ENCODE results near the gene UPP1. TPM values are rescaled to one million over a fixed set of nuclear protein-coding genes. Genes with fewer than 3 reads are reported as not detected.
"Not testable (repeated sequence)": the region's sequence is repeated elsewhere in the genome, so short reads cannot be mapped to it uniquely, and the experiment has no call there.

UPP1 gene
- total RNA-seq, 1 donor from 2014 or later: 19.8 TPM

DNA sequence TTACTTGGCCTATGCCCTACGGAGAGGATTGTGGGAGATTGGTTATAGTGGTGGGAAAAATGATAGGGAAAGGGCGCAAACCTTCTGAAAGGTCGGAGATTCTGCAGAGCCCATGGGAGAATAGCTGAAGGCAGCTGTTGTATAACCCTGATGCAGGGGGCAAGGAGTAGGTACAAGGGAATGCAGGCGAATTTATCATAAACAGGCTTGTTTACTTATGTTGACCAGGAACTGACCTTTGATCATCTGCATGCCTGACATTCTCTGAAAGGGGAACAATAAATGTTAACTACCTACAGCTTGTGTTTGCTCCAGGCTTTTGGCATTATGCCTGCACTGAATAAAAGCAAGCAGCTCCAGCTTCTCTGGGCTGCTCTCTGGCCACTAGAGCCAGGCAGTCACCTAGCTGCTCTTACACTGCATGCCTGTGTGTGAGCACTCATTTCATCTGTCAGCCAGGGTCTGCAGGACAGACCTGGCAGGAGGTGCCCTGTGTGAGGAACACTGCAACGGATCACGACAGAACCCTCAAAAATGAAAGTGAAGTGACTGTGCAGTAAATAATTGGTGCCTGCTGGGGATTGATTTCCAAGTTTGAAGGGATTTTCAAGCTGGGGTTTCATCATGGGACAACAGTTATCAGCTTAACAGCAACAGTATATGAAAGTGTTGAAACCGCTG is 51.1 kb downstream of the UPP1 start:
- intact Hi-C loops (cut with micrococcal nuclease): no loop called here
- H3K36me3 ChIP-seq: no peaks in the 10 kb centered on the region
- no peak for DNase-seq
- TF ChIP-seq, protein P1, sequence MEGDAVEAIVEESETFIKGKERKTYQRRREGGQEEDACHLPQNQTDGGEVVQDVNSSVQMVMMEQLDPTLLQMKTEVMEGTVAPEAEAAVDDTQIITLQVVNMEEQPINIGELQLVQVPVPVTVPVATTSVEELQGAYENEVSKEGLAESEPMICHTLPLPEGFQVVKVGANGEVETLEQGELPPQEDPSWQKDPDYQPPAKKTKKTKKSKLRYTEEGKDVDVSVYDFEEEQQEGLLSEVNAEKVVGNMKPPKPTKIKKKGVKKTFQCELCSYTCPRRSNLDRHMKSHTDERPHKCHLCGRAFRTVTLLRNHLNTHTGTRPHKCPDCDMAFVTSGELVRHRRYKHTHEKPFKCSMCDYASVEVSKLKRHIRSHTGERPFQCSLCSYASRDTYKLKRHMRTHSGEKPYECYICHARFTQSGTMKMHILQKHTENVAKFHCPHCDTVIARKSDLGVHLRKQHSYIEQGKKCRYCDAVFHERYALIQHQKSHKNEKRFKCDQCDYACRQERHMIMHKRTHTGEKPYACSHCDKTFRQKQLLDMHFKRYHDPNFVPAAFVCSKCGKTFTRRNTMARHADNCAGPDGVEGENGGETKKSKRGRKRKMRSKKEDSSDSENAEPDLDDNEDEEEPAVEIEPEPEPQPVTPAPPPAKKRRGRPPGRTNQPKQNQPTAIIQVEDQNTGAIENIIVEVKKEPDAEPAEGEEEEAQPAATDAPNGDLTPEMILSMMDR (IDR thresholded peaks at IDR 0.05; ENCODE audit: borderline replicate concordance): no peak
- no peak overlapping the region for H3K27ac ChIP-seq (replicated peaks)
- H3K27me3 ChIP-seq (ENCODE audit: low read depth): no peaks in the 10 kb centered on the region
- peaks cover 6% of the 10 kb centered on the region for H3K9me3 ChIP-seq (replicated peaks)
- H3K4me1 ChIP-seq: no peaks in the 10 kb centered on the region
- H3K4me3 ChIP-seq: no peak overlapping the region

GRCh38 chr7:48141521-48141920 is 52.5 kb downstream of the UPP1 start:
- Histone ChIP-seq H3K36me3 (no peaks in the 10 kb centered on the region), H3K27me3 (ENCODE audit: low read depth) (peaks cover 3% of the 10 kb centered on the region), H3K9me3 (replicated peaks) (peaks cover 6% of the 10 kb centered on the region), H3K4me1 (no peaks in the 10 kb centered on the region), H3K27ac (replicated peaks) (no peak overlapping the region), H3K4me3 (no peak overlapping the region)
- intact Hi-C loops (cut with micrococcal nuclease): no loop called here
- TF ChIP-seq, protein P1 (IDR thresholded peaks at IDR 0.05; ENCODE audit: borderline replicate concordance): no peak
- no peak for DNase-seq

DNA sequence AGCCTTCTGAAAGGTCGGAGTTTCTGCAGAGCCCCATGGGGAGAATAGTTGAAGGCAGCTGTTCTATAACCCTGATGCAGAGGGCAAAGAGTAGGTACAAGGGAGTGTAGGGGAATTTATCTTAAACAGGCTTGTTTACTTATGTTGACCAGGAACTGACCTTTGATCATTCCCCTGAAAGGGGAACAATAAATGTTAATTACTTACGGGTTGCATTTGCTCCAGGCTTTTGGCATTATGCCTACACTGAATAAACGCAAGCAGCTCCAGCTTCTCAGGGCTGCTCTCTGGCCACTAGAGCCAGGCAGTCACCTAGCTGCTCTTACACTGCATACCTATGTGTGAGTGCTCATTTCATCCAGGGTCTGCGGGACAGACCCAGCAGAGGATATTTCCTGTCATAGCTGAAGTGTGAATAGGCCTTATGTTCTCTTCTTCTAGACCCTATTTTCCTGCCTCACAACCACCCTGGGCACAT is 55.3 kb downstream of the UPP1 start:
- H3K36me3 ChIP-seq: no peaks in the 10 kb centered on the region

DNA sequence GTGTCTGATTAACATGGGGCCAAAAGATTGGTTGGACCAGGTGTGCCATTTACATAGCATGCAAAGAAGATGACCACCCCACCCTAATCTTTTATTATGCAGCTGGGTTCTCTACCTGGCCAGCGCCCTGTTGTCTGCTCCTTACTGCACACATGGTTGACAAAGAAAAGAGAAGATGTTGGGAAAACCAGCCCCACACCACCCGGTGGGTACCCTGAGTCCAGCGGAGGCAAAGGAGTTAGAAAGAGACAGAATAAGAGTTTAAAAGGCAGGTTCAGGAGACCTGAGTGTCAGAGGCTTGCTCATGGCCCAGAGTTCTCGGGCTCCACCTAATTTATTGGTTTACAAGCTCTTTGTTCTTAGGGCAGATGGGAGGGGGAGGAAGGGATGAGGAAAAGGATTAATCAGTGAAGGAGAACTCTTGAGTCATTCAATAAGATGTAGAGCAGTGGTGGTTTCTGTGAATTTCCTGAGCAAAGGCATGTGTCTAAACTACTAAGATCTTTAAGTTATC is 58.1 kb downstream of the UPP1 start:
- no peaks in the 10 kb centered on the region for H3K9me3 ChIP-seq (replicated peaks)
- TF ChIP-seq, protein P1 (IDR thresholded peaks at IDR 0.05; ENCODE audit: borderline replicate concordance): no peak
- no peak overlapping the region for H3K4me3 ChIP-seq
- no peaks in the 10 kb centered on the region for H3K36me3 ChIP-seq
- H3K4me1 ChIP-seq: no peaks in the 10 kb centered on the region
- intact Hi-C loops (cut with micrococcal nuclease): no loop called here
- H3K27me3 ChIP-seq (ENCODE audit: low read depth): peaks cover 33% of the 10 kb centered on the region
- H3K27ac ChIP-seq (replicated peaks): no peak overlapping the region
- DNase-seq: no peak

More for the DNA sequence above, 55.3 kb downstream of the UPP1 start:
- no peaks in the 10 kb centered on the region for H3K4me1 ChIP-seq
- H3K27me3 ChIP-seq (ENCODE audit: low read depth): peaks cover 27% of the 10 kb centered on the region
- H3K27ac ChIP-seq (replicated peaks): no peak overlapping the region
- TF ChIP-seq, protein P1 (IDR thresholded peaks at IDR 0.05; ENCODE audit: borderline replicate concordance): no peak
- H3K9me3 ChIP-seq (replicated peaks): peaks cover 6% of the 10 kb centered on the region
- H3K4me3 ChIP-seq: no peak overlapping the region
- intact Hi-C loops (cut with micrococcal nuclease): no loop called here
- DNase-seq: no peak

DNA sequence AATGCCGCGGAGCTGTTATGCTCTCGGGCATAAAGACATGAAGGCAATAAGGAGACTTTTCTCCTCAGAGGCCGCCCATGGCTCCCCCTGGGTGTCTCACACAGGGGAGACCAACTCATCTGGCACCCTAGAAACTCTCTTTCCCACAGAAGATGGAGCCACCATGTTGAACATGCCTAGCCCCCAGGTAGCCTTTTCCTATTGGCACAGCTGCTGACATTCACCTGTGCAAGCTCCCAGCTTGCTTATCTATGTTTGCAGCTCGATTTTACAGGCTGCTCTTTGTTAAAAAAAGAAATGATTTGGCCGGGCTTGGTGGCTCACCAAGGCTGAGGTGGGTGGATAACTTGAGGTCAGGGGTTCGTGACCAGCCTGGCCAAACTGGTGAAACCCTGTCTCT is 58.6 kb downstream of the UPP1 start:
- H3K36me3 ChIP-seq; H3K4me3 ChIP-seq; H3K4me1 ChIP-seq; H3K27ac ChIP-seq (replicated peaks); DNase-seq; H3K9me3 ChIP-seq (replicated peaks); intact Hi-C loops (cut with micrococcal nuclease): not testable (repeated sequence)
- H3K27me3 ChIP-seq (ENCODE audit: low read depth): peaks cover 33% of the 10 kb centered on the region

DNA sequence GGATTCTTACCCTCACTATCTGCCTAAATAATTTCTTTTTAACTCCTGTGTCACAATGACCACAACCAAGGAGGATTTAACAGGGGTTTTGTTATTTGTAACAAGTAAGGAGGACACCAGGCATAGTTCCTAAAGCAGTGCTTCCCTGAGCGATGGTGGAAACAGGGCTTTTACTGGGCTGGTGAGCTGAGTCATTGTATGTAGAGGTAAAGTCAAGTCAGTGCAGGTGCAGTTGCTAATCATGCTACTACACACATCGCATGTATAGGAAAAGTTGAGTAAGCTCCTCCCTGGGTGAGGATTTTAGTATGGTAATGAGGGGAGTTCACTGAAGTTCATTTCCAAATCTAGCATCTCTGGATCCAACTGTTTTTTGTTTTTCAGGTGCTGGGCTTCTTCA is 59.2 kb downstream of the UPP1 start:
- intact Hi-C loops (cut with micrococcal nuclease): no loop called here
- TF ChIP-seq, protein P1 (IDR thresholded peaks at IDR 0.05; ENCODE audit: borderline replicate concordance): no peak
- no peak for DNase-seq
- no peaks in the 10 kb centered on the region for H3K4me1 ChIP-seq
- peaks cover 33% of the 10 kb centered on the region for H3K27me3 ChIP-seq (ENCODE audit: low read depth)
- no peaks in the 10 kb centered on the region for H3K9me3 ChIP-seq (replicated peaks)
- H3K27ac ChIP-seq (replicated peaks): no peak overlapping the region
- no peak overlapping the region for H3K4me3 ChIP-seq
- no peaks in the 10 kb centered on the region for H3K36me3 ChIP-seq
